GM12878 (cell line): ENCODE measurements around the gene MACF1. TPM values are rescaled to one million over a fixed set of nuclear protein-coding genes. Genes with fewer than 3 reads are reported as not detected.
A peak's percentile ranks its signal among the peaks of the same experiment; 100 is the strongest.

ENCODE experiments used
- ATAC-seq: fragments of 200-7000 bp; cut with Tn5 transposase; 3 replicates; pipeline ENCODE4 v1.9.1; 2020; ENCODE audit warnings: mild to moderate bottlenecking, moderate library complexity
- BruUV-seq: library from RNA; stranded (reverse); fragments of 400-500 nt; replicated peaks from 2 replicates; lab custom pipeline; 2021; lab: Mats Ljungman, UMichigan
- CTCF ChIA-PET: fragments of 300-600 bp; sonication (Branson Sonifier 250); formaldehyde crosslinking; extraction: SDS; loops from one replicate; lab custom pipeline; 2021; ENCODE audit warnings: inconsistent platforms; lab: Yijun Ruan, JAX
- POLR2A ChIA-PET: fragments of 350-600 bp; formaldehyde crosslinking; extraction: SDS; loops from one replicate; lab custom pipeline; 2021; ENCODE audit warnings: inconsistent platforms; lab: Charles Lee
- RAD21 ChIA-PET: fragments of 300-600 bp; sonication (Branson Sonifier 250); formaldehyde crosslinking; loops from one replicate; lab custom pipeline; 2023; ENCODE audit warnings: antibody characterized with exemption; ENCODE audit not compliant: unreplicated experiment; lab: Charles Lee
- SMC1A ChIA-PET: fragments of 300-600 bp; sonication (Branson Sonifier 250); formaldehyde crosslinking; loops from one replicate; lab custom pipeline; 2023; ENCODE audit not compliant: unreplicated experiment, uncharacterized antibody; lab: Charles Lee
- DNase-seq: peaks from one replicate; pipeline ENCODE4 v3.0.0-alpha.2; 2011; ENCODE audit warnings: low read depth, low spot score
- FAIRE-seq: peaks from 3 replicates; lab custom pipeline; 2011; peaks lifted over from hg19 to GRCh38; lab: Jason Lieb, UNC
- H2AFZ ChIP-seq: 2 replicates; pipeline ENCODE4 v1.6.0; 2011; ENCODE audit warnings: low read depth, low read length, control low read depth; ENCODE audit not compliant: control insufficient read depth
- H3K27ac ChIP-seq: 2 replicates; pipeline ENCODE4 v1.5.1; 2011; ENCODE audit warnings: control low read depth; ENCODE audit not compliant: control insufficient read depth, insufficient read depth
- H3K27me3 ChIP-seq, 2 experiments: replicated peaks in 1 of 2; 2 replicates each; pipeline versions ENCODE4 v1.6.0 to v1.6.1; 2011; ENCODE audit warnings: low read length in 1 of 2; ENCODE audit not compliant: control insufficient read depth in 2 of 2, insufficient read depth in 2 of 2
- H3K36me3 ChIP-seq, 2 experiments: 2 replicates each; pipeline ENCODE4 v1.5.1; 2011; ENCODE audit warnings: low read length in 1 of 2; ENCODE audit not compliant: control insufficient read depth in 2 of 2, insufficient read depth in 2 of 2
- H3K4me1 ChIP-seq: 2 replicates; pipeline ENCODE4 v1.6.1; 2011; ENCODE audit warnings: mild to moderate bottlenecking, low read length, moderate library complexity, mixed read lengths; ENCODE audit not compliant: control insufficient read depth, insufficient read depth
- H3K4me2 ChIP-seq: 2 replicates; pipeline ENCODE4 v1.6.0; 2011; ENCODE audit warnings: control low read depth; ENCODE audit not compliant: control insufficient read depth, insufficient read depth
- H3K4me3 ChIP-seq: fragments of 200-600 bp; sonication (generic); 2 replicates; pipeline ENCODE4 v1.5.1; 2016
- H3K79me2 ChIP-seq: 2 replicates; pipeline ENCODE4 v1.6.0; 2011; ENCODE audit warnings: low read length; ENCODE audit not compliant: control insufficient read depth, insufficient read depth
- H3K9ac ChIP-seq: 2 replicates; pipeline ENCODE4 v1.8.0; 2011; ENCODE audit warnings: low read length, control low read depth, mixed read lengths; ENCODE audit not compliant: control insufficient read depth, insufficient read depth
- H3K9me3 ChIP-seq: replicated peaks from 3 replicates; pipeline ENCODE4 v1.5.1; 2011; ENCODE audit warnings: mild to moderate bottlenecking, low read length; ENCODE audit not compliant: control insufficient read depth, insufficient read depth
- H4K20me1 ChIP-seq: 2 replicates; pipeline ENCODE4 v1.6.0; 2011; ENCODE audit not compliant: control insufficient read depth, insufficient read depth
- ASH2L ChIP-seq: fragments of 300-600, 200-600 bp; sonication (generic); IDR thresholded peaks from 2 replicates; pipeline ENCODE4 v1.6.1; 2017; ENCODE audit warnings: low read depth, mild to moderate bottlenecking, borderline replicate concordance
- ATF3 ChIP-seq: IDR thresholded peaks from 2 replicates; pipeline ENCODE4 v1.6.1; 2011; ENCODE audit warnings: low read depth, mild to moderate bottlenecking, low read length, moderate library complexity, borderline replicate concordance; ENCODE audit errors: extremely low read depth
- BMI1 ChIP-seq: fragments of 450-650 bp; IDR thresholded peaks from 2 replicates; pipeline ENCODE4 v1.6.1; 2016; ENCODE audit warnings: mild to moderate bottlenecking, moderate library complexity, borderline replicate concordance
- CBX5 ChIP-seq: sonication (generic); IDR thresholded peaks from 2 replicates; pipeline ENCODE4 v1.6.1; 2016; ENCODE audit warnings: low read depth, moderate library complexity, mild to moderate bottlenecking, inconsistent platforms
- CTCF ChIP-seq, 3 experiments: IDR thresholded peaks in 2 of 3; conservative IDR thresholded peaks in 1 of 3; 2 replicates each; pipeline ENCODE4 v1.5.1; 2011; ENCODE audit warnings: low read depth in 3 of 3, low read length in 3 of 3, mild to moderate bottlenecking in 3 of 3, control low read depth in 2 of 3, moderate library complexity in 2 of 3, inconsistent platforms in 1 of 3, mixed read lengths in 1 of 3; ENCODE audit not compliant: control insufficient read depth in 2 of 3, insufficient read depth in 1 of 3; ENCODE audit errors: extremely low read depth in 1 of 3
- EP300 ChIP-seq, 2 experiments: fragments of 150-350 bp in 1 of 2; IDR thresholded peaks; 2 replicates each; pipeline ENCODE4 v1.6.1; 2011 to 2012; ENCODE audit warnings: low read depth in 2 of 2, low read length in 2 of 2, borderline replicate concordance in 1 of 2, improper control_type of control experiment in 1 of 2, inconsistent platforms in 1 of 2; ENCODE audit not compliant: control insufficient read depth in 1 of 2
- ESRRA ChIP-seq: IDR thresholded peaks from 2 replicates; pipeline ENCODE4 v1.6.1; 2012; ENCODE audit warnings: mild to moderate bottlenecking, low read length, improper control_type of control experiment
- IRF5 ChIP-seq: fragments of 450-650 bp; IDR thresholded peaks from 2 replicates; pipeline ENCODE4 v1.6.1; 2017; ENCODE audit warnings: borderline replicate concordance
- NFXL1 ChIP-seq: fragments of 450-650 bp; IDR thresholded peaks from 2 replicates; pipeline ENCODE4 v1.6.1; 2017; ENCODE audit warnings: antibody characterized with exemption, mild to moderate bottlenecking, borderline replicate concordance
- NRF1 ChIP-seq: conservative IDR thresholded peaks from 2 replicates; pipeline ENCODE4 v1.6.1; 2011; ENCODE audit warnings: mild to moderate bottlenecking, low read depth, low read length, improper control_type of control experiment
- RFX5 ChIP-seq: IDR thresholded peaks from 2 replicates; pipeline ENCODE4 v1.6.1; 2011; ENCODE audit warnings: low read depth, low read length, improper control_type of control experiment
- SMAD5 ChIP-seq: IDR thresholded peaks from 2 replicates; pipeline ENCODE4 v1.6.1; 2016; ENCODE audit warnings: antibody characterized with exemption, low read depth
- SPI1 ChIP-seq: IDR thresholded peaks from 2 replicates; pipeline ENCODE4 v1.6.1; 2011; ENCODE audit warnings: low read depth, mild to moderate bottlenecking, low read length, moderate library complexity, borderline replicate concordance; ENCODE audit not compliant: insufficient read depth
- WGBS: methylation state at CpG from one replicate; pipeline ENCODE4 v1.1.6; 2016; ENCODE audit warnings: low lambda C conversion rate; ENCODE audit not compliant: insufficient replicate concordance, insufficient coverage; ENCODE audit errors: missing lambda C conversion rate; 5-methylcytosine and 5-hydroxymethylcytosine counted together
- in situ Hi-C: fragments of 300-500 bp; cut with MboI; formaldehyde crosslinking; loops from 9 replicates; pipeline ENCODE4 v1.14.3; 2018; ENCODE audit warnings: mixed read lengths
- intact Hi-C: fragments of 100-400 bp; cut with micrococcal nuclease; formaldehyde crosslinking; loops from one replicate; pipeline ENCODE4 v1.14.2; 2022; ENCODE audit not compliant: unreplicated experiment
- polyA plus RNA-seq, 11 experiments: library from polyadenylated mRNA; depleted of rRNA in 4 of 11; unstranded in 6 of 11; stranded (reverse) in 5 of 11; fragments of >200 nt; fragmentation: Nextera tagmentation in 4 of 11; fragmentation: Illumina TruSeq in 1 of 11; extraction: Ambion mirVana in 4 of 11; extraction: Trizol in 1 of 11; gene quantifications; 1 replicate in 1 of 11; 2 replicates in 10 of 11; pipeline versions ENCODE4 v1.2.1 to v1.2.3, GENCODE V29; 2011 to 2016; ENCODE audit warnings: inconsistent platforms in 2 of 11, missing spikeins in 2 of 11, low read depth in 1 of 11
- total RNA-seq, 4 experiments: library from RNA; depleted of rRNA in 3 of 4; stranded (reverse); fragments of >200 nt in 3 of 4; fragmentation: Illumina TruSeq in 1 of 4; extraction: Trizol in 1 of 4; gene quantifications; 2 replicates each; pipeline versions ENCODE4 v1.2.1 to v1.2.3, GENCODE V29; 2013 to 2021

The MACF1 gene
- total and polyA plus RNA-seq, 10 of the 15 experiments (the other 5 are each of a cell fraction or from before 2014, with no cell fraction given): 15.5 to 201 (median 76.9) TPM

GRCh38 chr1:39230261-39231190 is 26.0 kb downstream of the MACF1 start (continued):
- TF ChIP-seq ATF3: peak; percentile 34; the same call in 1 of the 2 replicates

GRCh38 chr1:39236971-39237370 is 32.5 kb downstream of the MACF1 start:
- TF ChIP-seq SMAD5 (no peak), CTCF (IDR thresholded peaks at IDR 0.05 in 2 of 3, conservative IDR thresholded peaks at IDR 0.05 in 1 of 3; ENCODE audit: control insufficient read depth in 2 of 3, extremely low read depth in 1 of 3, insufficient read depth in 1 of 3, low read depth in 3 of 3, low read length in 3 of 3) (no peak), NRF1 (no peak), EP300 (IDR thresholded peaks at IDR 0.05; ENCODE audit: borderline replicate concordance in 1 of 2, control insufficient read depth in 1 of 2, low read depth in 2 of 2, low read length in 2 of 2) (no peak), ESRRA (no peak), CBX5 (no peak), RFX5 (no peak), NFXL1 (no peak), SPI1 (no peak), ASH2L (no peak), BMI1 (no peak), IRF5 (no peak)
- TF ChIP-seq, all 136 proteins: peak for 0
- ChIA-PET SMC1A (interaction anchor here (1.7 to 4.8 kb wide), 2 partner anchors 16 to 44 kb away, joined by 5 to 41 read pairs; no protein-coding TSS in a partner anchor), CTCF (interaction anchor here (0.7 to 5.0 kb wide), 4 partner anchors 11 to 263 kb away, joined by 3 to 48 read pairs (median 4); no protein-coding TSS in a partner anchor), POLR2A (interaction anchor here (0.6 kb wide), 1 partner anchor 11 kb away, joined by 3 read pairs; no protein-coding TSS in a partner anchor), RAD21 (interaction anchor here (3.2 kb wide), 1 partner anchor 44 kb away, joined by 19 read pairs; no protein-coding TSS in a partner anchor)
- peaks cover 11% of the 10 kb centered on the region for H3K79me2 ChIP-seq
- no peak for ATAC-seq
- DNase-seq: no peak
- no peak overlapping the region for H3K4me3 ChIP-seq
- H3K36me3 ChIP-seq: peaks cover 0 to 14% of the 10 kb centered on the region in 2 experiments; a peak in 3 of 4 replicates
- in situ Hi-C loops: no loop called here
- no peak overlapping the region for H2AFZ ChIP-seq
- peaks cover 4% of the 10 kb centered on the region for H4K20me1 ChIP-seq
- no peaks in the 10 kb centered on the region for H3K4me1 ChIP-seq
- no peak overlapping the region for H3K4me2 ChIP-seq
- no peak overlapping the region for H3K9ac ChIP-seq
- no TSS peak for BruUV-seq
- no peaks in the 10 kb centered on the region for H3K27me3 ChIP-seq
- H3K9me3 ChIP-seq: no peaks in the 10 kb centered on the region
- intact Hi-C loops: no loop called here
- FAIRE-seq: no peak
- 97% methylated on average over 4 of the region's 4 CpGs for WGBS
- H3K27ac ChIP-seq: no peak overlapping the region
